ENCODE results near the gene MFSD6.

DNA sequence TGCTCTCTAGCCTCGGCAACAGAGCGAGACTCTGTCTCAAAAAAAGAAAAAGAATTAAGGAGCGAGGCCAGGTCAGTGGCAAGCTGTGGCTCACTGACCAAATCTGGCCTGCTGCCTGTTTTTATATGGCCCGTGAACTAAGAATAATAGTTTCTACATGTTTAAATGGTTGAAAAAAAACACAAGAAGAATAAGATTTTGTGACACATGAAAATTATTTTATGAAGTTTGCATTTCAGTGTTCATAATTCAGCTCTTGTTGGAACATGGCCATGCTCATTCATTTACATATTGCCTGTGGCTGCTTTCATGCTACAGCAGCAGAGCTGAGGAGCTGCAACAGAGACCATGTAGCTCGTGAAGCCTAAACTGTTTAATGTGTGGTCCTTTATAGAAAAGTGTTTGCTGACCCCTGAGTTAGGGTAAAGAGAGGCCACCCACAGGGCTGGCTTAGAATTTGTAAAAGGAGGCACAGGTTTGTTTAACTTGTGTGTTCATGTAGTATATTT is 59.5 kb downstream of the MFSD6 start:
- TF ChIP-seq, protein P1, sequence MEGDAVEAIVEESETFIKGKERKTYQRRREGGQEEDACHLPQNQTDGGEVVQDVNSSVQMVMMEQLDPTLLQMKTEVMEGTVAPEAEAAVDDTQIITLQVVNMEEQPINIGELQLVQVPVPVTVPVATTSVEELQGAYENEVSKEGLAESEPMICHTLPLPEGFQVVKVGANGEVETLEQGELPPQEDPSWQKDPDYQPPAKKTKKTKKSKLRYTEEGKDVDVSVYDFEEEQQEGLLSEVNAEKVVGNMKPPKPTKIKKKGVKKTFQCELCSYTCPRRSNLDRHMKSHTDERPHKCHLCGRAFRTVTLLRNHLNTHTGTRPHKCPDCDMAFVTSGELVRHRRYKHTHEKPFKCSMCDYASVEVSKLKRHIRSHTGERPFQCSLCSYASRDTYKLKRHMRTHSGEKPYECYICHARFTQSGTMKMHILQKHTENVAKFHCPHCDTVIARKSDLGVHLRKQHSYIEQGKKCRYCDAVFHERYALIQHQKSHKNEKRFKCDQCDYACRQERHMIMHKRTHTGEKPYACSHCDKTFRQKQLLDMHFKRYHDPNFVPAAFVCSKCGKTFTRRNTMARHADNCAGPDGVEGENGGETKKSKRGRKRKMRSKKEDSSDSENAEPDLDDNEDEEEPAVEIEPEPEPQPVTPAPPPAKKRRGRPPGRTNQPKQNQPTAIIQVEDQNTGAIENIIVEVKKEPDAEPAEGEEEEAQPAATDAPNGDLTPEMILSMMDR (conservative IDR thresholded peaks at IDR 0.05 in 1 of 2, IDR thresholded peaks at IDR 0.05 in 1 of 2; ENCODE audit: low read depth in 1 of 2, low read length in 2 of 2) = no peak
- no peak for TF ChIP-seq EZH2 (IDR thresholded peaks at IDR 0.05; ENCODE audit: low read length, missing control alignments)
